ENCODE data around the gene RAB6B.

Gene RAB6B

DNA sequence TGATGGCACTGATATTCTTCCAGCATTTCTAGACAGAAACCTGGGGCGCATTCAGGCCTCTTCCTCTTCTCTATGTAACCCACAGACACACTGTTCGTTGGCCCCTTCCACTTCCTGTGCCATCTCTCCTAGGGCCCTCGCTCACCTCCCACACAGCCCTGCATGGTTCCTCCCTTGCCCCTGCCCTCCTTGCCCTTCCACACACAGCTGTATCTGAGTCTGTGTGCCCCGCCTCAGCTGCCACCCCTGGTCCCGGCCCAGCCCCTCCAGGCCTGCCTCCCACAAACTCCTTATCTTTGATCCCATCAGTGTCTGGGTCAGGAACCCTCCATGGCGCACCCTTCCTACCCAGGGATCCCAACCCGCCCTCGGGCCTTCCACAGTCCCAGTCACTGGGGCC, 37.9 kb downstream of the RAB6B start:
- TF ChIP-seq, protein P1, sequence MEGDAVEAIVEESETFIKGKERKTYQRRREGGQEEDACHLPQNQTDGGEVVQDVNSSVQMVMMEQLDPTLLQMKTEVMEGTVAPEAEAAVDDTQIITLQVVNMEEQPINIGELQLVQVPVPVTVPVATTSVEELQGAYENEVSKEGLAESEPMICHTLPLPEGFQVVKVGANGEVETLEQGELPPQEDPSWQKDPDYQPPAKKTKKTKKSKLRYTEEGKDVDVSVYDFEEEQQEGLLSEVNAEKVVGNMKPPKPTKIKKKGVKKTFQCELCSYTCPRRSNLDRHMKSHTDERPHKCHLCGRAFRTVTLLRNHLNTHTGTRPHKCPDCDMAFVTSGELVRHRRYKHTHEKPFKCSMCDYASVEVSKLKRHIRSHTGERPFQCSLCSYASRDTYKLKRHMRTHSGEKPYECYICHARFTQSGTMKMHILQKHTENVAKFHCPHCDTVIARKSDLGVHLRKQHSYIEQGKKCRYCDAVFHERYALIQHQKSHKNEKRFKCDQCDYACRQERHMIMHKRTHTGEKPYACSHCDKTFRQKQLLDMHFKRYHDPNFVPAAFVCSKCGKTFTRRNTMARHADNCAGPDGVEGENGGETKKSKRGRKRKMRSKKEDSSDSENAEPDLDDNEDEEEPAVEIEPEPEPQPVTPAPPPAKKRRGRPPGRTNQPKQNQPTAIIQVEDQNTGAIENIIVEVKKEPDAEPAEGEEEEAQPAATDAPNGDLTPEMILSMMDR (IDR thresholded peaks at IDR 0.05; ENCODE audit: low read depth, low read length) = no peak
- H3K4me3 ChIP-seq (replicated peaks in 1 of 2; ENCODE audit: low read depth in 2 of 2, low read length in 2 of 2) = no peak overlapping the region
- no peak for DNase-seq (ENCODE audit: low read depth in 2 of 2)

DNA sequence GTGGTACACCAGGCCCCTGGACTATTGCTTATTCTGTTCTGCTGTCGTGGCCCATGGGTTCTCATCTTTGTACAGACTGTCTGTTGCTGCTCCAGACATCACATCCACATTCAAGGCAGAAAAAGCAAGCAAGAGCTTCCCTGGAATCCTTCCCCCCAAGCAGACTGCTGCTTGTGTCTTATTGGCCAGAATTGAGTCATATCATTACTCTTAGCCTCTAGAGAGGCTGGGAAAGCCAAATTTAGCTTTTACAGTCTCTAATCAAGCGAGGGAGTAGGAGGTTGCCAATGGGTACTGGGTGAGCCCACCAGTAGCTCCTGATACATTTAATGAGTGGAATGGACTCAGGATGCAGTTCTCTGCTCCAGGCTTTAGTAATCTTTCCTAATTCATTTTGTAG, 39.4 kb downstream of the RAB6B start:
- TF ChIP-seq, protein P1 (IDR thresholded peaks at IDR 0.05; ENCODE audit: low read depth, low read length) = no peak
- peak; percentile 11 to 51 for DNase-seq (ENCODE audit: low read depth in 2 of 2)
- H3K4me3 ChIP-seq (replicated peaks in 1 of 2; ENCODE audit: low read depth in 2 of 2, low read length in 2 of 2) = no peak overlapping the region

DNA sequence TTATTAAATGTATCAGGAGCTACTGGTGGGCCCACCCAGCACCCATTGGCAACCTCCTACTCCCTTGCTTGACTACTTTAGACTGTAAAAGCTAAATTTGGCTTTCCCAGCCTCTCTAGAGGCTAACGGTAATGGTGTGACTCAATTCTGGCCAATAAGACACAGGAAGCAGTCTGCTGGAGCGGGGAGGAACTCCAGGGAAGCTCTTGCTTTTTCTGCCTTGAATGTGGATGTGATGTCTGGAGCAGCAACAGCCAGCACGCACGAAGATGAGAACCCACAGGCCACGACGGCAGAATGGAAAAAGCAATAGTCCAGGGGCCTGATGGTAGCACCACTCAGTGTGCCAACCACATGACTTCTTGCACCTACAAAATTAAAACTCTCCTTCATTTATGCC, 39.9 kb downstream of the RAB6B start:
- DNase-seq (ENCODE audit: low read depth in 2 of 2) = peak; percentile 8 to 65
- TF ChIP-seq, protein P1 (IDR thresholded peaks at IDR 0.05; ENCODE audit: low read depth, low read length) = no peak
- H3K4me3 ChIP-seq (replicated peaks in 1 of 2; ENCODE audit: low read depth in 2 of 2, low read length in 2 of 2) = no peak overlapping the region

DNA sequence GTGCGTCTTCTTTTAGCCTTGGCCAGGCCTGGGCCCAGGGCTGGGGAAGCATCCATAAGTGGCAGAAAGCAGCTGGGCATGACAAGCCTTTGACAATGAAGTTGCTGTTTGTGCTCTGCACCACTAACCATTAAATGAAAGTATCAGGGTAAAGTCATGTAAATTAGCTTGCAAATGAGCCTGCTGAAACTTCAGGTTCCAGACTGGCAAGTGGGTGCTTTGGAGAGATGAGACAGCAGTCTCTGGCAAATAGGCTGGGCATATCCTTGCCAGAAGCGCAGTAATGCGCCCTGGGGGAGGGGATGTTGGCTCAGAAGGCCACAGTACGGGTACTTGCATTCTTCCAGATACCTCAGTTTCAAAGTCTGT, 40.7 kb downstream of the RAB6B start:
- TF ChIP-seq, protein P1 (IDR thresholded peaks at IDR 0.05; ENCODE audit: low read depth, low read length) = no peak
- H3K4me3 ChIP-seq (replicated peaks in 1 of 2; ENCODE audit: low read depth in 2 of 2, low read length in 2 of 2) = no peak overlapping the region
- DNase-seq (ENCODE audit: low read depth in 2 of 2) = no peak

DNA sequence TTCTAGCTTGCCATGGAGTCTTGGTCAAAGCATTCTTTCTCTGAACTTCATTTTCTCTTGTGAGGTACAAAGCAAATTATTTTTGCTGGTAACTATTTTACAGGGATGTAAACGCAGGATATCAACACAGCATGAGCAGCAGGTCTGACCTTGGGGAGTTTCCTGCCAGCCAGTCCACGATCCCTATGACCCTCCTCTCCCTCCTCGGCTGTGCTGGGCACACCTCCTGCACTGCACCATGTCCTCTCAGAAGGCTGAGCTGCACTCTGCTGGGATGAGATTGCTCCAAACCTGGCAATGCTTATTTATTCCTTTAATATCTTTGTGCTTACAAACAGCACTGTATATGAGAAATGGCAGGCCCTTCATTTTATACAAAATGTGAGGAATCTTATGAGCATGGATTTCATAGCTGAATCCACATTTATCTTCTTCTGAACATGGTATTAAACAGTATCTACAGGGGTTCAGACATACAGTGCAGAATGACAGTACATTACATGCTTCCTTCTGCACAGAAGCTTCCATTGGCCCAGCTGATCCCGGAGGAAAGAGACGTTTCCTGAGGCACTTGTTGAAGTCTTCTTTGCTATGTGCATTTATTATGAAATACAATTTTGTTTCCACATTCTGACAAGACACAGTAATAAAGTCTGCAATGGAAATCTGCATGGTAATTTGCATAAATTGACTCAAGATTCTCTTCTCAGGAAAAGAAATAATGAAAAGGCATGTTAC, 41.2 kb downstream of the RAB6B start:
- H3K4me3 ChIP-seq (replicated peaks in 1 of 2; ENCODE audit: low read depth in 2 of 2, low read length in 2 of 2) = no peak overlapping the region
- DNase-seq (ENCODE audit: low read depth in 2 of 2) = no peak
- TF ChIP-seq, protein P1 (IDR thresholded peaks at IDR 0.05; ENCODE audit: low read depth, low read length) = no peak

DNA sequence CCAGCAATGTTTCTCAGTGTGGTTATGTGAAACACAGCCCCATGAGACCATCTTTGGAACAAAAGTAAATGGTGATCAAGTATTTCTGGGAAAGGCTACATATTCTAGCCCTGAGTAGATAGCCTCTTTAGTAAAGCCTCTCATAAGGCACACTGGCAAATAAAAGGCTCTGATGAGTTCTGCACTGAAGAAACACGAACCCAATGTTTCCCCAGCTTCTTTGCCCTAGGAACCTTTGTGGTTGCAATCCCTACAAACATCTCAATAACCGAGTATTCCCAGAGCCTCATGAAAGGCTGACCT, 41.8 kb downstream of the RAB6B start:
- DNase-seq (ENCODE audit: low read depth in 2 of 2) = peak; percentile 5 to 22
- H3K4me3 ChIP-seq (replicated peaks in 1 of 2; ENCODE audit: low read depth in 2 of 2, low read length in 2 of 2) = no peak overlapping the region
- TF ChIP-seq, protein P1 (IDR thresholded peaks at IDR 0.05; ENCODE audit: low read depth, low read length) = no peak

All from cardiac fibroblast (primary cell).